Caco-2 (cell line): ENCODE data around the gene FASTK. TPM values are rescaled to one million over a fixed set of nuclear protein-coding genes. Genes with fewer than 3 reads are reported as not detected.

Source experiments
- BruUV-seq: library from RNA; stranded (reverse); fragments of 400-500 nt; replicated peaks from 2 replicates; lab custom pipeline; 2021; lab: Mats Ljungman, UMichigan
- CTCF ChIA-PET: fragments of 300-600 bp; sonication (Branson Sonifier 250); formaldehyde crosslinking; loops from one replicate; lab custom pipeline; 2022; ENCODE audit warnings: antibody characterized with exemption; lab: Charles Lee
- POLR2A ChIA-PET: fragments of 300-600 bp; sonication (Branson Sonifier 250); formaldehyde crosslinking; loops from one replicate; lab custom pipeline; 2022; ENCODE audit warnings: antibody characterized with exemption; lab: Charles Lee
- DNase-seq, 2 experiments: peaks; one replicate each; pipeline versions ENCODE4 v3.0.0 to v3.0.0-alpha.2; 2020 to 2022
- H3K27me3 ChIP-seq: replicated peaks from 2 replicates; pipeline ENCODE4 v1.6.0; 2011; ENCODE audit warnings: low read length; ENCODE audit not compliant: control insufficient read depth, insufficient read depth
- H3K36me3 ChIP-seq: 2 replicates; pipeline ENCODE4 v1.5.1; 2011; ENCODE audit warnings: low read length; ENCODE audit not compliant: control insufficient read depth, insufficient read depth
- H3K4me1 ChIP-seq: fragments of 250-450 bp; sonication (Bioruptor Pico); 2 replicates; pipeline ENCODE4 v1.5.1; 2020; ENCODE audit warnings: mild to moderate bottlenecking
- H3K4me3 ChIP-seq: 2 replicates; pipeline ENCODE4 v1.5.1; 2011; ENCODE audit warnings: low read depth, mild to moderate bottlenecking, control low read depth, low read length
- H3K9me3 ChIP-seq: fragments of 250-450 bp; sonication (Bioruptor Pico); 2 replicates; pipeline ENCODE4 v1.5.1; 2020; ENCODE audit warnings: mild to moderate bottlenecking, moderate library complexity
- H3K27ac Mint-ChIP-seq: one replicate; pipeline ENCODE4 v1.8.0; 2022; ENCODE audit warnings: mixed read lengths; ENCODE audit not compliant: unreplicated experiment
- H3K27me3 Mint-ChIP-seq: one replicate; pipeline ENCODE4 v1.8.0; 2022; ENCODE audit warnings: mixed read lengths; ENCODE audit not compliant: insufficient read depth, unreplicated experiment
- H3K36me3 Mint-ChIP-seq: one replicate; pipeline ENCODE4 v1.8.0; 2022; ENCODE audit warnings: mild to moderate bottlenecking, mixed read lengths; ENCODE audit not compliant: insufficient read depth, unreplicated experiment
- H3K4me1 Mint-ChIP-seq: one replicate; pipeline ENCODE4 v1.8.0; 2022; ENCODE audit warnings: low read depth, mixed read lengths; ENCODE audit not compliant: unreplicated experiment
- H3K4me3 Mint-ChIP-seq: one replicate; pipeline ENCODE4 v1.8.0; 2022; ENCODE audit warnings: mild to moderate bottlenecking, moderate library complexity, mixed read lengths; ENCODE audit not compliant: unreplicated experiment
- H3K9me3 Mint-ChIP-seq: one replicate; pipeline ENCODE4 v1.8.0; 2022; ENCODE audit warnings: mixed read lengths; ENCODE audit not compliant: unreplicated experiment
- CTCF ChIP-seq, 2 experiments: fragments of 200-600 bp in 1 of 2; IDR thresholded peaks; 1 replicate in 1 of 2; 2 replicates in 1 of 2; pipeline versions ENCODE4 v1.5.1 to v1.8.0; 2011 to 2022; ENCODE audit warnings: antibody characterized with exemption in 1 of 2, control low read depth in 1 of 2, inconsistent platforms in 1 of 2, low read depth in 1 of 2, low read length in 1 of 2, mild to moderate bottlenecking in 1 of 2, moderate library complexity in 1 of 2; ENCODE audit not compliant: insufficient read depth in 1 of 2, severe bottlenecking in 1 of 2, unreplicated experiment in 1 of 2
- intact Hi-C: fragments of 100-400 bp; cut with micrococcal nuclease; formaldehyde crosslinking; loops from one replicate; pipeline ENCODE4 v1.10.0; 2022; ENCODE audit not compliant: unreplicated experiment
- total RNA-seq: library from RNA; stranded (reverse); gene quantifications from 2 replicates; pipeline ENCODE4 v1.2.3, GENCODE V29; 2022

Gene FASTK
- total RNA-seq, 1 experiment from 2014 or later = 114 TPM

- H3K36me3 Mint-ChIP-seq = peaks cover 6% of the 10 kb centered on the region
- ChIA-PET POLR2A (no interaction called here), CTCF (no interaction called here)
- no peaks in the 10 kb centered on the region for H3K9me3 ChIP-seq
- no peak for DNase-seq
- no peaks in the 10 kb centered on the region for H3K27me3 Mint-ChIP-seq
- TF ChIP-seq CTCF (IDR thresholded peaks at IDR 0.05; ENCODE audit: insufficient read depth in 1 of 2, low read depth in 1 of 2, low read length in 1 of 2, severe bottlenecking in 1 of 2, unreplicated experiment in 1 of 2) = no peak
- peaks cover 12% of the 10 kb centered on the region for H3K4me1 ChIP-seq
- H3K4me3 Mint-ChIP-seq = no peak overlapping the region
- H3K27ac Mint-ChIP-seq = no peak overlapping the region
- H3K4me1 Mint-ChIP-seq = peaks cover 5% of the 10 kb centered on the region
- no peaks in the 10 kb centered on the region for H3K9me3 Mint-ChIP-seq
- no peaks in the 10 kb centered on the region; the same call in 1 of the 2 replicates for H3K27me3 ChIP-seq
- no TSS peak for BruUV-seq
- H3K4me3 ChIP-seq = no peak overlapping the region
- H3K36me3 ChIP-seq = no peaks in the 10 kb centered on the region
- intact Hi-C loops = no loop called here
These were observed 39.8 kb downstream of the FASTK start for GRCh38 chr7:151040616-151041375.

- peaks cover 6% of the 10 kb centered on the region for H3K36me3 Mint-ChIP-seq
- DNase-seq = no peak
- Histone ChIP-seq H3K9me3 (no peaks in the 10 kb centered on the region), H3K27me3 (no peaks in the 10 kb centered on the region; the same call in 1 of the 2 replicates), H3K4me3 (no peak overlapping the region), H3K36me3 (no peaks in the 10 kb centered on the region), H3K4me1 (peaks cover 12% of the 10 kb centered on the region)
- peaks cover 5% of the 10 kb centered on the region for H3K4me1 Mint-ChIP-seq
- no TSS peak for BruUV-seq
- POLR2A ChIA-PET = no interaction called here
- H3K4me3 Mint-ChIP-seq = no peak overlapping the region
- no peaks in the 10 kb centered on the region for H3K9me3 Mint-ChIP-seq
- intact Hi-C loops = no loop called here
- TF ChIP-seq CTCF (IDR thresholded peaks at IDR 0.05; ENCODE audit: insufficient read depth in 1 of 2, low read depth in 1 of 2, low read length in 1 of 2, severe bottlenecking in 1 of 2, unreplicated experiment in 1 of 2) = no peak
- no peaks in the 10 kb centered on the region for H3K27me3 Mint-ChIP-seq
- H3K27ac Mint-ChIP-seq = peak overlapping the region; percentile 33
- CTCF ChIA-PET = no interaction called here
These were observed 40.6 kb downstream of the FASTK start for GRCh38 chr7:151039850-151040548.

- no peak for TF ChIP-seq CTCF (IDR thresholded peaks at IDR 0.05; ENCODE audit: insufficient read depth in 1 of 2, low read depth in 1 of 2, low read length in 1 of 2, severe bottlenecking in 1 of 2, unreplicated experiment in 1 of 2)
- peak; percentile 43 to 71 for DNase-seq
- peaks cover 6% of the 10 kb centered on the region for H3K36me3 Mint-ChIP-seq
- BruUV-seq = no TSS peak
- H3K4me3 ChIP-seq = no peak overlapping the region
- H3K27me3 Mint-ChIP-seq = no peaks in the 10 kb centered on the region
- intact Hi-C loops = no loop called here
- peaks cover 5% of the 10 kb centered on the region for H3K4me1 Mint-ChIP-seq
- no peaks in the 10 kb centered on the region for H3K9me3 ChIP-seq
- no peak overlapping the region for H3K4me3 Mint-ChIP-seq
- H3K27me3 ChIP-seq = no peaks in the 10 kb centered on the region; the same call in 1 of the 2 replicates
- peaks cover 12% of the 10 kb centered on the region for H3K4me1 ChIP-seq
- no peaks in the 10 kb centered on the region for H3K9me3 Mint-ChIP-seq
- H3K27ac Mint-ChIP-seq = peak overlapping the region; percentile 33
- ChIA-PET CTCF (no interaction called here), POLR2A (no interaction called here)
- H3K36me3 ChIP-seq = no peaks in the 10 kb centered on the region
These were observed 41.4 kb downstream of the FASTK start for GRCh38 chr7:151038951-151039849.
